Measurements from ENCODE around the gene ANKRD52. TPM values are rescaled to one million over a fixed set of nuclear protein-coding genes. Genes with fewer than 3 reads are reported as not detected.

ANKRD52 gene
- total and polyA plus RNA-seq, 9 of the 15 experiments (the other 6 are each of a cell fraction or from before 2014, with no cell fraction given), result 0.52 to 46.8 (median 7.9) TPM

GRCh38 chr12:56224102-56224701 is 34.0 kb downstream of the ANKRD52 start, which contains the start of gene NABP2 (continued):
- TF ChIP-seq CHCHD3 (CRISPR knock-in tag; IDR thresholded peaks at IDR 0.05) (no peak), ETV5 (CRISPR knock-in tag; IDR thresholded peaks at IDR 0.05; ENCODE audit: low read depth) (peak; percentile 82), FOSL1 (tag; conservative IDR thresholded peaks at IDR 0.05) (no peak), PHF21A (IDR thresholded peaks at IDR 0.05; ENCODE audit: borderline replicate concordance, low read depth) (peak; percentile 85; the same call in 1 of the 2 replicates), TGIF2 (CRISPR knock-in tag; IDR thresholded peaks at IDR 0.05) (no peak), SMARCA5 (IDR thresholded peaks at IDR 0.05) (0 out of 2 replicates have a peak, but pooled peaks have one; percentile 13), ZBED1 (IDR thresholded peaks at IDR 0.05) (no peak), ZNF121 (CRISPR knock-in tag; conservative IDR thresholded peaks at IDR 0.05) (0 out of 2 replicates have a peak, but pooled peaks have one; percentile 0), SIN3B (IDR thresholded peaks at IDR 0.05; ENCODE audit: low read depth) (peak; percentile 75), CHAMP1 (IDR thresholded peaks at IDR 0.05) (no peak), ELF1 (tag; IDR thresholded peaks at IDR 0.05) (peak; percentile 92), SPI1 (IDR thresholded peaks at IDR 0.05; ENCODE audit: borderline replicate concordance, low read depth, low read length) (no peak), KLF16 (IDR thresholded peaks at IDR 0.05) (peak; percentile 75), POLR3A (IDR thresholded peaks at IDR 0.05; ENCODE audit: borderline replicate concordance, extremely low read depth, insufficient read depth, insufficient read length) (no peak), E2F6 (IDR thresholded peaks at IDR 0.05; ENCODE audit: borderline replicate concordance in 1 of 2, extremely low read depth in 1 of 2, insufficient read depth in 1 of 2, insufficient read length in 1 of 2, low read depth in 1 of 2, low read length in 1 of 2, poor library complexity in 1 of 2, severe bottlenecking in 1 of 2) (peak; percentile 91 to 97), EP300 (IDR thresholded peaks at IDR 0.05; ENCODE audit: low read length) (0 out of 2 replicates have a peak, but pooled peaks have one; percentile 29)
- TF ChIP-seq, protein P1, sequence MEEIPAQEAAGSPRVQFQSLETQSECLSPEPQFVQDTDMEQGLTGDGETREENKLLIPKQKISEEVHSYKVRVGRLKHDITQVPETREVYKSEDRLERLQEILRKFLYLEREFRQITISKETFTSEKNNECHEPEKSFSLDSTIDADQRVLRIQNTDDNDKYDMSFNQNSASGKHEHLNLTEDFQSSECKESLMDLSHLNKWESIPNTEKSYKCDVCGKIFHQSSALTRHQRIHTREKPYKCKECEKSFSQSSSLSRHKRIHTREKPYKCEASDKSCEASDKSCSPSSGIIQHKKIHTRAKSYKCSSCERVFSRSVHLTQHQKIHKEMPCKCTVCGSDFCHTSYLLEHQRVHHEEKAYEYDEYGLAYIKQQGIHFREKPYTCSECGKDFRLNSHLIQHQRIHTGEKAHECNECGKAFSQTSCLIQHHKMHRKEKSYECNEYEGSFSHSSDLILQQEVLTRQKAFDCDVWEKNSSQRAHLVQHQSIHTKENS (CRISPR knock-in tag; IDR thresholded peaks at IDR 0.05), result no peak
- TF ChIP-seq, protein P2, sequence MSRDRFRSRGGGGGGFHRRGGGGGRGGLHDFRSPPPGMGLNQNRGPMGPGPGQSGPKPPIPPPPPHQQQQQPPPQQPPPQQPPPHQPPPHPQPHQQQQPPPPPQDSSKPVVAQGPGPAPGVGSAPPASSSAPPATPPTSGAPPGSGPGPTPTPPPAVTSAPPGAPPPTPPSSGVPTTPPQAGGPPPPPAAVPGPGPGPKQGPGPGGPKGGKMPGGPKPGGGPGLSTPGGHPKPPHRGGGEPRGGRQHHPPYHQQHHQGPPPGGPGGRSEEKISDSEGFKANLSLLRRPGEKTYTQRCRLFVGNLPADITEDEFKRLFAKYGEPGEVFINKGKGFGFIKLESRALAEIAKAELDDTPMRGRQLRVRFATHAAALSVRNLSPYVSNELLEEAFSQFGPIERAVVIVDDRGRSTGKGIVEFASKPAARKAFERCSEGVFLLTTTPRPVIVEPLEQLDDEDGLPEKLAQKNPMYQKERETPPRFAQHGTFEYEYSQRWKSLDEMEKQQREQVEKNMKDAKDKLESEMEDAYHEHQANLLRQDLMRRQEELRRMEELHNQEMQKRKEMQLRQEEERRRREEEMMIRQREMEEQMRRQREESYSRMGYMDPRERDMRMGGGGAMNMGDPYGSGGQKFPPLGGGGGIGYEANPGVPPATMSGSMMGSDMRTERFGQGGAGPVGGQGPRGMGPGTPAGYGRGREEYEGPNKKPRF (IDR thresholded peaks at IDR 0.05; ENCODE audit: low read depth, low read length), result no peak

Measured in K562 (cell line).